Stomach smooth muscle (tissue), 2 donors: ENCODE data around the gene CSNK2B.

ENCODE experiments used
- H3K27ac ChIP-seq: one replicate; pipeline ENCODE4 v1.7.0; 2013; ENCODE audit warnings: mild to moderate bottlenecking, low read length, inconsistent platforms
- H3K27me3 ChIP-seq, 2 donors: one replicate each; pipeline ENCODE4 v1.7.0; 2013; ENCODE audit warnings: low read length in 2 of 2; ENCODE audit not compliant: insufficient read depth in 2 of 2, control insufficient read depth in 1 of 2
- H3K36me3 ChIP-seq, 2 donors: one replicate each; pipeline ENCODE4 v1.7.0; 2013; ENCODE audit warnings: low read length in 2 of 2; ENCODE audit not compliant: control insufficient read depth in 2 of 2, insufficient read depth in 2 of 2
- H3K4me1 ChIP-seq: one replicate; pipeline ENCODE4 v1.7.0; 2013; ENCODE audit warnings: low read length; ENCODE audit not compliant: control insufficient read depth, insufficient read depth
- H3K4me3 ChIP-seq, 2 donors: one replicate each; pipeline ENCODE4 v1.7.0; 2013; ENCODE audit warnings: low read length in 2 of 2
- H3K9ac ChIP-seq, 2 donors: one replicate each; pipeline ENCODE4 v1.7.0; 2013; ENCODE audit warnings: low read length in 2 of 2, mild to moderate bottlenecking in 1 of 2
- H3K9me3 ChIP-seq, 2 donors: one replicate each; pipeline ENCODE4 v1.7.0; 2013; ENCODE audit warnings: low read length in 2 of 2; ENCODE audit not compliant: control insufficient read depth in 2 of 2
- donor health status: healthy.
- donor health status: Pancreatic carcinoma.

Gene CSNK2B

GRCh38 chr6:31627690-31628287, 38.1 kb upstream of the CSNK2B start:
- Histone ChIP-seq H3K4me1 (no peaks in the 10 kb centered on the region), H3K9ac (peak overlapping the region in 1 of 2 donors; percentile 13), H3K4me3 (no peak overlapping the region), H3K9me3 (no peaks in the 10 kb centered on the region), H3K36me3 (peaks cover 73 to 77% of the 10 kb centered on the region in 2 donors), H3K27ac (no peak overlapping the region), H3K27me3 (no peaks in the 10 kb centered on the region)

- H3K36me3 ChIP-seq = peaks cover 70 to 75% of the 10 kb centered on the region in 2 donors
- H3K4me1 ChIP-seq = no peaks in the 10 kb centered on the region
- no peak overlapping the region for H3K4me3 ChIP-seq
- H3K27me3 ChIP-seq = no peaks in the 10 kb centered on the region
- no peak overlapping the region for H3K9ac ChIP-seq
- H3K27ac ChIP-seq = no peak overlapping the region
- no peaks in the 10 kb centered on the region for H3K9me3 ChIP-seq
Observed at GRCh38 chr6:31629014-31629413, 36.9 kb upstream of the CSNK2B start.

- Histone ChIP-seq H3K4me3 (no peak overlapping the region), H3K36me3 (peaks cover 71 to 77% of the 10 kb centered on the region in 2 donors), H3K4me1 (no peaks in the 10 kb centered on the region), H3K27me3 (no peaks in the 10 kb centered on the region), H3K27ac (no peak overlapping the region), H3K9me3 (no peaks in the 10 kb centered on the region), H3K9ac (no peak overlapping the region)
Observed at GRCh38 chr6:31630177-31630934, 35.5 kb upstream of the CSNK2B start.

- Histone ChIP-seq H3K36me3 (peaks cover 71 to 77% of the 10 kb centered on the region in 2 donors), H3K9ac (no peak overlapping the region), H3K27me3 (no peaks in the 10 kb centered on the region), H3K4me3 (no peak overlapping the region), H3K27ac (no peak overlapping the region), H3K9me3 (no peaks in the 10 kb centered on the region), H3K4me1 (no peaks in the 10 kb centered on the region)
Observed at GRCh38 chr6:31631209-31631608, 34.7 kb upstream of the CSNK2B start.

GRCh38 chr6:31631681-31632278, 34.1 kb upstream of the CSNK2B start:
- H3K27ac ChIP-seq = no peak overlapping the region
- no peaks in the 10 kb centered on the region for H3K27me3 ChIP-seq
- H3K36me3 ChIP-seq = peaks cover 70 to 77% of the 10 kb centered on the region in 2 donors
- H3K9me3 ChIP-seq = no peaks in the 10 kb centered on the region
- no peaks in the 10 kb centered on the region for H3K4me1 ChIP-seq
- no peak overlapping the region for H3K4me3 ChIP-seq
- H3K9ac ChIP-seq = no peak overlapping the region

- H3K9me3 ChIP-seq = no peaks in the 10 kb centered on the region
- H3K27me3 ChIP-seq = no peaks in the 10 kb centered on the region
- no peak overlapping the region for H3K4me3 ChIP-seq
- peaks cover 69 to 79% of the 10 kb centered on the region in 2 donors for H3K36me3 ChIP-seq
- no peak overlapping the region for H3K27ac ChIP-seq
- H3K4me1 ChIP-seq = no peaks in the 10 kb centered on the region
- no peak overlapping the region for H3K9ac ChIP-seq
Observed at GRCh38 chr6:31632279-31632946, 33.5 kb upstream of the CSNK2B start.

GRCh38 chr6:31633447-31633846, 32.4 kb upstream of the CSNK2B start:
- Histone ChIP-seq H3K4me3 (no peak overlapping the region), H3K4me1 (no peaks in the 10 kb centered on the region), H3K9ac (no peak overlapping the region), H3K27me3 (no peaks in the 10 kb centered on the region), H3K27ac (no peak overlapping the region), H3K36me3 (peaks cover 65 to 71% of the 10 kb centered on the region in 2 donors), H3K9me3 (no peaks in the 10 kb centered on the region)

- peaks cover 61 to 66% of the 10 kb centered on the region in 2 donors for H3K36me3 ChIP-seq
- no peaks in the 10 kb centered on the region for H3K27me3 ChIP-seq
- no peak overlapping the region for H3K9ac ChIP-seq
- no peaks in the 10 kb centered on the region for H3K9me3 ChIP-seq
- H3K4me3 ChIP-seq = no peak overlapping the region
- no peak overlapping the region for H3K27ac ChIP-seq
- H3K4me1 ChIP-seq = no peaks in the 10 kb centered on the region
Observed at GRCh38 chr6:31634131-31634530, 31.7 kb upstream of the CSNK2B start.

GRCh38 chr6:31634969-31635575, 30.8 kb upstream of the CSNK2B start:
- no peak overlapping the region for H3K9ac ChIP-seq
- no peaks in the 10 kb centered on the region for H3K27me3 ChIP-seq
- H3K27ac ChIP-seq = no peak overlapping the region
- H3K36me3 ChIP-seq = peaks cover 59 to 68% of the 10 kb centered on the region in 2 donors
- H3K9me3 ChIP-seq = no peaks in the 10 kb centered on the region
- no peaks in the 10 kb centered on the region for H3K4me1 ChIP-seq
- no peak overlapping the region for H3K4me3 ChIP-seq
